Naive B cell (primary cell): ENCODE results near the gene HINT1. TPM values are rescaled to one million over a fixed set of nuclear protein-coding genes. Genes with fewer than 3 reads are reported as not detected.
A peak's percentile ranks its signal among the peaks of the same experiment; 100 is the strongest.
"Not testable (repeated sequence)": the region's sequence is repeated elsewhere in the genome, so short reads cannot be mapped to it uniquely, and the experiment has no call there.

Source experiments
- ATAC-seq, 2 donors: fragments of 150-1000 bp; cut with Tn5 transposase; 2 replicates each; pipeline ENCODE4 v1.10.0; 2021; ENCODE audit warnings: low read depth in 2 of 2, mild to moderate bottlenecking in 2 of 2, moderate library complexity in 2 of 2
- DNase-seq: peaks from one replicate; pipeline ENCODE4 v3.0.0; 2022
- H3K27ac Mint-ChIP-seq, 6 donors: one replicate each; pipeline ENCODE4 v1.8.0; 2020 to 2022; ENCODE audit warnings: mild to moderate bottlenecking in 6 of 6, mixed read lengths in 6 of 6, moderate library complexity in 5 of 6, inconsistent platforms in 2 of 6
- H3K27me3 Mint-ChIP-seq, 3 donors: one replicate each; pipeline ENCODE4 v1.8.0; 2021 to 2022; ENCODE audit warnings: mixed read lengths in 3 of 3, mild to moderate bottlenecking in 1 of 3
- H3K36me3 Mint-ChIP-seq, 2 donors: one replicate each; pipeline ENCODE4 v1.8.0; 2020 to 2022; ENCODE audit warnings: mixed read lengths in 2 of 2, inconsistent platforms in 1 of 2, mild to moderate bottlenecking in 1 of 2
- H3K4me1 Mint-ChIP-seq, 3 donors: one replicate each; pipeline ENCODE4 v1.8.0; 2020 to 2022; ENCODE audit warnings: mixed read lengths in 3 of 3, inconsistent platforms in 1 of 3, mild to moderate bottlenecking in 1 of 3, moderate library complexity in 1 of 3
- H3K4me3 Mint-ChIP-seq, 8 donors: one replicate each; pipeline ENCODE4 v1.8.0; 2020 to 2022; ENCODE audit warnings: mild to moderate bottlenecking in 8 of 8, mixed read lengths in 8 of 8, moderate library complexity in 8 of 8, inconsistent platforms in 2 of 8
- H3K9me3 Mint-ChIP-seq, 7 donors: one replicate each; pipeline ENCODE4 v1.8.0; 2020 to 2022; ENCODE audit warnings: mixed read lengths in 7 of 7, mild to moderate bottlenecking in 5 of 7, inconsistent platforms in 2 of 7, moderate library complexity in 1 of 7
- polyA plus RNA-seq, 6 donors: library from polyadenylated mRNA; unstranded; fragments of 300-500 nt; fragmentation: Illumina TruSeq; gene quantifications; one replicate each; pipeline ENCODE4 v1.2.3, GENCODE V29; 2021; ENCODE audit warnings: low read depth in 6 of 6

HINT1 gene
- polyA plus RNA-seq, 6 donors from 2014 or later, result 346 to 502 (median 420) TPM

GRCh38 chr5:131129306-131129705 lies 35.8 kb downstream of the HINT1 start:
- Mint-ChIP-seq H3K9me3 (peaks cover 5 to 37% (median 22%) of the 10 kb centered on the region in 7 donors), H3K36me3 (peaks cover 0 to 14% of the 10 kb centered on the region in 2 donors), H3K27me3 (peaks cover 0 to 8% (median 0%) of the 10 kb centered on the region in 3 donors), H3K4me1 (no peaks in the 10 kb centered on the region), H3K27ac (no peak overlapping the region), H3K4me3 (no peak overlapping the region)
- ATAC-seq (no peak), DNase-seq (no peak)

DNA sequence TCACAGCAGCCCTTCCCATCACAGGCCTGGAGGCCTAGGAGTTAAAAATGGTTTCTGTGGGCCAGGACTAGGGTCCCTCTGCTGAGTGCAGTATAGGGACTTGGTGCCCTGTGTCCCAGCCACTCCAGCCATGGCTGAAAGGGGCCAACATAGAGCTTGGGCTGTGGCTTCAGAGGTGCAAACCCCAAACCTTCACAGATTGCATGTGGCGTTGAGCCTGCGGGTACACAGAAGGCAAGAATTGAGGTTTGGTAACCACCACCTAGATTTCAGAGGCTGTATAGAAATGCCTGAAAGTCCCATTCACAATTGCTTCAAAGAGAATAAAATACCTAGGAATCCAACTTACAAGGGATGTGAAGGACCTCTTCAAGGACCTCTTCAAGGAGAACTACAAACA lies 37.8 kb downstream of the HINT1 start:
- not testable (repeated sequence) for DNase-seq, ATAC-seq, H3K4me1 Mint-ChIP-seq, H3K27ac Mint-ChIP-seq, H3K4me3 Mint-ChIP-seq
- Mint-ChIP-seq H3K9me3 (peaks cover 10 to 42% (median 29%) of the 10 kb centered on the region in 7 donors), H3K36me3 (peaks cover 0 to 21% of the 10 kb centered on the region in 2 donors), H3K27me3 (peaks cover 0 to 15% (median 5%) of the 10 kb centered on the region in 3 donors)

- Mint-ChIP-seq H3K36me3 (no peaks in the 10 kb centered on the region), H3K27ac (no peak overlapping the region), H3K9me3 (peaks cover 0 to 7% (median 2%) of the 10 kb centered on the region in 7 donors), H3K4me3 (no peak overlapping the region), H3K27me3 (peaks cover 0 to 1% (median 0%) of the 10 kb centered on the region in 3 donors), H3K4me1 (no peaks in the 10 kb centered on the region)
- DNase-seq (no peak), ATAC-seq (no peak)
Observed at GRCh38 chr5:131114754-131115153, 50.3 kb downstream of the HINT1 start.

DNA sequence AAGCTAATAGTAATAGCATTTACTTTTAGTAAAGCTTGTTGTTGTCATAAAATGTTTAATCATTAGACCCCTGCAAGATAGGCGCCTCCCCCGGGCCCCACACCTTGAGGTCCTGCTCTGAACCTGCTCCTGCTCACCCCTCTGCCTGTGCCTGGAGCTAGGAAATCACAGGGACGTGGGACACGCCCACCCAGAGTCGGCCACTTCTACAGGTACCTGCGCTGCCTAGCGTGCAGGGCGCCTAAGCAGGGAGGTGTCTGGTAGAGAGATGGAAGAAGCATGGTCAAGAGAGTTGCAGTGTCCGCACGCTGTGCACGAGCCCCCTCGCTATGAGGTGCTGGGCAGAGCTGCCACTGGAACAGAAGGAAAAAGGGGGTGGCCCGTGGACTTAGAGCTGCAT lies 52.6 kb downstream of the HINT1 start:
- peaks cover 0 to 6% (median 0%) of the 10 kb centered on the region in 7 donors for H3K9me3 Mint-ChIP-seq
- no peak for DNase-seq
- no peak for ATAC-seq

DNA sequence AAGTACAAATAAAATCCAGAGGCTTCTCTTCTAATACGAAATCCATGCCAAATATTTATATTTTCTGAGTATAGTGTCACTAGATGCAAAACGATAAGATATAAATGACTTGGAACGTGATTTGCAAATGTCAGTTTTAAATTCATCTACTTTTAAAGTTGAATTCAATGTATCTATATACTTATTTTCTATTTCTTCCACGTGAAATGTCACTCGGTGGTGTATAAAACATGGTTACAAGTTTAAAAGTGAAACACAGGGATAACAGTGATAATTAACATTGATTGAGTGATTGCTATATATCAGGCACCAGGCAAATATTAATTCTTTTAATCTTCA lies 54.8 kb downstream of the HINT1 start:
- no peak overlapping the region for H3K27ac Mint-ChIP-seq
- H3K9me3 Mint-ChIP-seq, result no peaks in the 10 kb centered on the region
- H3K4me1 Mint-ChIP-seq, result peaks cover 0 to 5% (median 0%) of the 10 kb centered on the region in 3 donors
- H3K4me3 Mint-ChIP-seq, result no peak overlapping the region
- no peak for DNase-seq
- no peaks in the 10 kb centered on the region for H3K27me3 Mint-ChIP-seq
- no peaks in the 10 kb centered on the region for H3K36me3 Mint-ChIP-seq
- no peak for ATAC-seq

More for the DNA sequence above, 52.6 kb downstream of the HINT1 start:
- no peaks in the 10 kb centered on the region for H3K4me1 Mint-ChIP-seq
- H3K27me3 Mint-ChIP-seq, result no peaks in the 10 kb centered on the region
- H3K4me3 Mint-ChIP-seq, result no peak overlapping the region
- H3K36me3 Mint-ChIP-seq, result no peaks in the 10 kb centered on the region
- no peak overlapping the region for H3K27ac Mint-ChIP-seq

- H3K36me3 Mint-ChIP-seq, result no peaks in the 10 kb centered on the region
- H3K27me3 Mint-ChIP-seq, result no peaks in the 10 kb centered on the region
- no peaks in the 10 kb centered on the region for H3K9me3 Mint-ChIP-seq
- H3K27ac Mint-ChIP-seq, result no peak overlapping the region
- peak; percentile 14 for DNase-seq
- ATAC-seq, result peak; percentile 42 to 55
- no peak overlapping the region for H3K4me3 Mint-ChIP-seq
- peaks cover 0 to 5% (median 0%) of the 10 kb centered on the region in 3 donors for H3K4me1 Mint-ChIP-seq
Observed at GRCh38 chr5:131109540-131110255, 55.4 kb downstream of the HINT1 start.

Other genes with a start within 250 kb of the HINT1 start
- gene LYRM7, start 5.7 kb upstream of the HINT1 start, polyA plus RNA-seq, result 10 to 100 TPM in 3 of 6 donors, 1 to 10 TPM in 3; 5.8 to 11.4 (median 9.6) TPM
- gene CDC42SE2, start 98.8 kb upstream of the HINT1 start, polyA plus RNA-seq, result 100 to 1,000 TPM; 168 to 314 (median 243) TPM